Neural cell (in vitro differentiated cells): ENCODE results near the gene MEGF6.

Source experiments
- EZH2 ChIP-seq: fragments of 200-600, 300-800 bp; shearing (Covaris generic), sonication (generic); IDR thresholded peaks from 2 replicates; pipeline ENCODE4 v1.6.1; 2014; ENCODE audit warnings: antibody characterized with exemption, low read length, borderline replicate concordance, mild to moderate bottlenecking; ENCODE audit not compliant: insufficient read depth, poor library complexity, severe bottlenecking
- TF ChIP-seq, protein P1 (sequence below): fragments of 450-650 bp; IDR thresholded peaks from 2 replicates; pipeline ENCODE4 v1.5.1; 2014; ENCODE audit warnings: antibody characterized with exemption, mild to moderate bottlenecking, moderate library complexity; ENCODE audit not compliant: poor library complexity, severe bottlenecking

DNA sequence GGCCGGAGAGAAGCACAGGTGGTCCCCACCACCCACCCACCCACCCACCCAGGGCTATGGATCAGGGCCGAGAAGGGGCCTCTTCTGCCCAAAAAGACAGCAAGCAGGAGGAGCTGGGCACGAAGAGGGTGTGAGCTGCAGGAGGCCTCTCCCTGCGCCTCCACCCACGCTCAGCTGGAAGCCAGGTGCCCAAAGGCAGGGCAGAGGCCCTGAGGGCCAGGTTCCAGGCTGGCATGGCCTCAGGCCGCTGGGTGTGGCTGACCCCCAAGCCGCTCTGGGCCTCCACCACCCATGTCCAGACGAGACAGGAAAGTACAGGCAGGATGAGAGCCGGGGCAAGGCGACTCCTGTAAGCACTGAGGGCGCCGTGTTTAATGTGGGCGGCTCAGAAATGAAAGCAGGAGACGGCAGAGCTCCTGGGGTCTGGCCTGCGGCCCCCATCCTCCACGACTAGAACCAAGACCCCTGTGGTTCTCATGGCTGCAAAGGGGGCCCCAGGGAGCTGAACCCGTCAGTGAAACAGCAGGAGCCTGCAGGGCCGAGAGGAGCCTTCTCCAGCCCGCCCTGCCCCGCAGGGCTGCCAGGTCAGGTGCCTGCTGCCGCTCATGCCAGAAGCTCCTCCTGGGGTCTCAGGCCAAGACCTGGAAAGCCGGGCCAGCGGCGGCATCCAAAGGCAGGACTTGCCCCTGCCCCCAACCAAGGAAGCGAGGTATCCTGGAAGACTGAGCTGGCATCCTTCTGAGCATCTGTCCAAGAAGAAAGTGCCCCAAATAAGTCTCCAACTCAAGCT, 56.0 kb downstream of the MEGF6 start:
- TF ChIP-seq, protein P1, sequence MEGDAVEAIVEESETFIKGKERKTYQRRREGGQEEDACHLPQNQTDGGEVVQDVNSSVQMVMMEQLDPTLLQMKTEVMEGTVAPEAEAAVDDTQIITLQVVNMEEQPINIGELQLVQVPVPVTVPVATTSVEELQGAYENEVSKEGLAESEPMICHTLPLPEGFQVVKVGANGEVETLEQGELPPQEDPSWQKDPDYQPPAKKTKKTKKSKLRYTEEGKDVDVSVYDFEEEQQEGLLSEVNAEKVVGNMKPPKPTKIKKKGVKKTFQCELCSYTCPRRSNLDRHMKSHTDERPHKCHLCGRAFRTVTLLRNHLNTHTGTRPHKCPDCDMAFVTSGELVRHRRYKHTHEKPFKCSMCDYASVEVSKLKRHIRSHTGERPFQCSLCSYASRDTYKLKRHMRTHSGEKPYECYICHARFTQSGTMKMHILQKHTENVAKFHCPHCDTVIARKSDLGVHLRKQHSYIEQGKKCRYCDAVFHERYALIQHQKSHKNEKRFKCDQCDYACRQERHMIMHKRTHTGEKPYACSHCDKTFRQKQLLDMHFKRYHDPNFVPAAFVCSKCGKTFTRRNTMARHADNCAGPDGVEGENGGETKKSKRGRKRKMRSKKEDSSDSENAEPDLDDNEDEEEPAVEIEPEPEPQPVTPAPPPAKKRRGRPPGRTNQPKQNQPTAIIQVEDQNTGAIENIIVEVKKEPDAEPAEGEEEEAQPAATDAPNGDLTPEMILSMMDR = no peak
- TF ChIP-seq EZH2 = no peak
